OCI-LY1 (cell line): ENCODE results near the gene CHRND.

Source experiments
- H2AFZ ChIP-seq: fragments of 200-600 bp; sonication (generic), shearing (Covaris generic); 2 replicates; pipeline ENCODE4 v1.6.0; 2014; ENCODE audit warnings: antibody characterized with exemption, mild to moderate bottlenecking, low read length
- H3F3A ChIP-seq: fragments of 200-600 bp; sonication (generic), shearing (Covaris generic); 2 replicates; pipeline ENCODE4 v1.6.0; 2014; ENCODE audit warnings: mild to moderate bottlenecking, antibody characterized with exemption, low read length, moderate library complexity; ENCODE audit not compliant: insufficient read depth
- H3K27ac ChIP-seq: fragments of 200-600 bp; sonication (generic); 2 replicates; pipeline ENCODE4 v1.5.1; 2014; ENCODE audit warnings: low read length, mixed run types, mild to moderate bottlenecking, low read depth; ENCODE audit not compliant: poor library complexity, severe bottlenecking
- H3K27me3 ChIP-seq: fragments of 200-600 bp; sonication (generic); 2 replicates; pipeline ENCODE4 v1.6.0; 2014; ENCODE audit warnings: antibody characterized with exemption, mild to moderate bottlenecking, low read length, moderate library complexity; ENCODE audit not compliant: insufficient read depth
- H3K36me3 ChIP-seq: fragments of 200-600 bp; sonication (generic); 2 replicates; pipeline ENCODE4 v1.6.1; 2014; ENCODE audit warnings: mild to moderate bottlenecking, antibody characterized with exemption, low read length, moderate library complexity, mixed read lengths; ENCODE audit not compliant: insufficient read depth
- H3K4me1 ChIP-seq: fragments of 200-600 bp; sonication (generic); 2 replicates; pipeline ENCODE4 v1.5.1; 2014; ENCODE audit warnings: mild to moderate bottlenecking, low read length, moderate library complexity; ENCODE audit not compliant: insufficient read depth, severe bottlenecking
- H3K4me2 ChIP-seq: fragments of 200-600 bp; sonication (generic), shearing (Covaris generic); 2 replicates; pipeline ENCODE4 v1.6.1; 2014; ENCODE audit warnings: low read length
- H3K4me3 ChIP-seq: fragments of 200-600 bp; sonication (generic); 2 replicates; pipeline ENCODE4 v1.5.1; 2014; ENCODE audit warnings: low read length, low read depth, mild to moderate bottlenecking, mixed read lengths; ENCODE audit not compliant: poor library complexity, severe bottlenecking
- H3K79me2 ChIP-seq: fragments of 200-600 bp; shearing (Covaris generic); 2 replicates; pipeline ENCODE4 v1.6.1; 2016; ENCODE audit warnings: mixed run types, low read length, mixed read lengths; ENCODE audit not compliant: insufficient read depth
- H3K9ac ChIP-seq: fragments of 200-600 bp; sonication (generic), shearing (Covaris generic); 2 replicates; pipeline ENCODE4 v1.6.1; 2014; ENCODE audit warnings: mild to moderate bottlenecking, low read length, mixed read lengths
- H3K9me2 ChIP-seq: fragments of 200-600 bp; sonication (generic), shearing (Covaris generic); 2 replicates; pipeline ENCODE4 v1.6.1; 2014; ENCODE audit warnings: low read depth, mild to moderate bottlenecking, low read length, mixed read lengths
- H3K9me3 ChIP-seq: fragments of 200-600 bp; shearing (Covaris generic); 2 replicates; pipeline ENCODE4 v1.6.1; 2014; ENCODE audit warnings: low read length, mixed read lengths
- H4K20me1 ChIP-seq: fragments of 200-600 bp; sonication (generic), shearing (Covaris generic); 2 replicates; pipeline ENCODE4 v1.6.0; 2016; ENCODE audit warnings: mild to moderate bottlenecking, low read length; ENCODE audit not compliant: insufficient read depth
- CTCF ChIP-seq: fragments of 200-600 bp; sonication (generic), shearing (Covaris generic); IDR thresholded peaks from 2 replicates; pipeline ENCODE4 v1.5.1; 2017; ENCODE audit warnings: mild to moderate bottlenecking, antibody characterized with exemption, low read length, moderate library complexity, mixed read lengths
- EZH2 ChIP-seq: fragments of 200-600 bp; sonication (generic), shearing (Covaris generic); IDR thresholded peaks from 2 replicates; pipeline ENCODE4 v1.8.0; 2017; ENCODE audit warnings: borderline replicate concordance, mixed run types, mild to moderate bottlenecking, antibody characterized with exemption, low read length, moderate library complexity, mixed read lengths

The CHRND gene

GRCh38 chr2:232478571-232479340, 47.2 kb upstream of the CHRND start:
- no peaks in the 10 kb centered on the region for H3K27me3 ChIP-seq
- TF ChIP-seq CTCF = no peak
- TF ChIP-seq EZH2 = no peak

GRCh38 chr2:232479341-232480200, 46.4 kb upstream of the CHRND start:
- no peaks in the 10 kb centered on the region for H3K27me3 ChIP-seq
- TF ChIP-seq CTCF = no peak
- TF ChIP-seq EZH2 = no peak
- no peaks in the 10 kb centered on the region for H3K9me3 ChIP-seq
- H3K4me1 ChIP-seq = no peaks in the 10 kb centered on the region
- no peaks in the 10 kb centered on the region for H3K36me3 ChIP-seq
- no peak overlapping the region for H3K4me3 ChIP-seq
- no peak overlapping the region for H2AFZ ChIP-seq
- H4K20me1 ChIP-seq = no peaks in the 10 kb centered on the region
- no peaks in the 10 kb centered on the region for H3K79me2 ChIP-seq
- no peak overlapping the region for H3K4me2 ChIP-seq
- no peak overlapping the region for H3K9ac ChIP-seq
- no peak overlapping the region for H3K27ac ChIP-seq
- no peaks in the 10 kb centered on the region for H3F3A ChIP-seq
- H3K9me2 ChIP-seq = no peaks in the 10 kb centered on the region

More at GRCh38 chr2:232478571-232479340, 47.2 kb upstream of the CHRND start:
- Histone ChIP-seq H3K27ac (no peak overlapping the region), H2AFZ (no peak overlapping the region), H3K36me3 (no peaks in the 10 kb centered on the region), H3K9me2 (no peaks in the 10 kb centered on the region), H3F3A (no peaks in the 10 kb centered on the region), H4K20me1 (no peaks in the 10 kb centered on the region), H3K4me2 (no peak overlapping the region), H3K9ac (no peak overlapping the region), H3K4me3 (no peak overlapping the region), H3K79me2 (no peaks in the 10 kb centered on the region), H3K4me1 (no peaks in the 10 kb centered on the region), H3K9me3 (no peaks in the 10 kb centered on the region)

GRCh38 chr2:232480201-232481190, 45.5 kb upstream of the CHRND start:
- Histone ChIP-seq H4K20me1 (no peaks in the 10 kb centered on the region), H3K4me1 (no peaks in the 10 kb centered on the region), H3K4me3 (no peak overlapping the region), H3K4me2 (no peak overlapping the region), H3K79me2 (no peaks in the 10 kb centered on the region), H3K9ac (no peak overlapping the region), H3K27me3 (no peaks in the 10 kb centered on the region), H3K27ac (no peak overlapping the region), H3K36me3 (no peaks in the 10 kb centered on the region), H3K9me3 (no peaks in the 10 kb centered on the region), H3F3A (no peaks in the 10 kb centered on the region), H3K9me2 (no peaks in the 10 kb centered on the region), H2AFZ (no peak overlapping the region)
- no peak for TF ChIP-seq CTCF
- no peak for TF ChIP-seq EZH2
